HepG2 (cell line): ENCODE measurements around the gene SLC9A8. TPM values are rescaled to one million over a fixed set of nuclear protein-coding genes. Genes with fewer than 3 reads are reported as not detected.

ENCODE experiments used
- ATF1 ChIP-seq: IDR thresholded peaks from 2 replicates; pipeline ENCODE4 v1.6.1; 2016; ENCODE audit warnings: mild to moderate bottlenecking, control low read depth
- BRD4 ChIP-seq: sonication (generic); formaldehyde crosslinking; IDR thresholded peaks from 2 replicates; pipeline ENCODE4 v1.4.0; 2020; ENCODE audit warnings: missing genetic modification reagents
- EHMT2 ChIP-seq: fragments of 200-600 bp; sonication (generic); IDR thresholded peaks from 2 replicates; pipeline ENCODE4 v1.7.0; 2017; ENCODE audit warnings: antibody characterized with exemption, low read depth, low read length, borderline replicate concordance
- FOXP1 ChIP-seq, 2 experiments: fragments of 450-650 bp in 1 of 2; IDR thresholded peaks; 2 replicates each; pipeline ENCODE4 v1.6.1; 2017 to 2018; ENCODE audit warnings: antibody characterized with exemption in 1 of 2
- GATAD1 ChIP-seq: IDR thresholded peaks from 2 replicates; pipeline ENCODE4 v1.6.1; 2016; ENCODE audit warnings: missing genetic modification reagents, missing compliant biosample characterization
- HMGXB4 ChIP-seq, 2 experiments: sonication (generic) in 1 of 2; formaldehyde crosslinking in 1 of 2; IDR thresholded peaks; 2 replicates each; pipeline versions ENCODE4 v1.4.0 to v1.6.1; 2018 to 2020; ENCODE audit warnings: missing genetic modification reagents in 2 of 2, borderline replicate concordance in 1 of 2, low read depth in 1 of 2, mild to moderate bottlenecking in 1 of 2, missing biosample characterization in 1 of 2
- HOXA9 ChIP-seq: sonication (generic); formaldehyde crosslinking; IDR thresholded peaks from 2 replicates; pipeline ENCODE4 v1.8.1; 2022; ENCODE audit warnings: missing genetic modification reagents, mild to moderate bottlenecking, moderate library complexity, borderline replicate concordance
- MTF1 ChIP-seq: sonication (generic); formaldehyde crosslinking; IDR thresholded peaks from 2 replicates; pipeline ENCODE4 v1.5.0; 2020; ENCODE audit warnings: missing genetic modification reagents
- TFAP4 ChIP-seq: sonication (generic); IDR thresholded peaks from 2 replicates; pipeline ENCODE4 v1.6.1; 2016; ENCODE audit warnings: low read depth, borderline replicate concordance
- TSC22D2 ChIP-seq: sonication (generic); formaldehyde crosslinking; IDR thresholded peaks from 2 replicates; pipeline ENCODE4 v1.5.1; 2020; ENCODE audit warnings: missing genetic modification reagents, mild to moderate bottlenecking, borderline replicate concordance
- ZFX ChIP-seq: sonication (generic); formaldehyde crosslinking; IDR thresholded peaks from 2 replicates; pipeline ENCODE4 v1.4.0; 2020; ENCODE audit warnings: mild to moderate bottlenecking, low read depth, missing genetic modification reagents, moderate library complexity
- ZNF44 ChIP-seq: sonication (generic); formaldehyde crosslinking; IDR thresholded peaks from 2 replicates; pipeline ENCODE4 v1.5.1; 2020; ENCODE audit warnings: mild to moderate bottlenecking, missing genetic modification reagents
- ZNF501 ChIP-seq: sonication (generic); formaldehyde crosslinking; IDR thresholded peaks from 2 replicates; pipeline ENCODE4 v1.5.1; 2020; ENCODE audit warnings: mild to moderate bottlenecking, moderate library complexity, missing genetic modification reagents
- ZNF549 ChIP-seq: sonication (generic); formaldehyde crosslinking; IDR thresholded peaks from 2 replicates; pipeline ENCODE4 v1.5.0; 2020; ENCODE audit warnings: missing genetic modification reagents
- ZNF646 ChIP-seq: sonication (generic); formaldehyde crosslinking; IDR thresholded peaks from 2 replicates; pipeline ENCODE4 v1.9.0; 2021; ENCODE audit warnings: mild to moderate bottlenecking, missing genetic modification reagents
- ZNF770 ChIP-seq: sonication (generic); formaldehyde crosslinking; IDR thresholded peaks from 2 replicates; pipeline ENCODE4 v1.5.0; 2020; ENCODE audit warnings: mild to moderate bottlenecking, missing genetic modification reagents
- polyA plus RNA-seq, 8 experiments: library from polyadenylated mRNA; depleted of rRNA in 3 of 8; stranded (reverse) in 7 of 8; unstranded in 1 of 8; fragments of >200 nt; fragmentation: Illumina TruSeq in 4 of 8; extraction: Trizol in 4 of 8; gene quantifications; 2 replicates each; pipeline versions ENCODE4 v1.2.1 to v1.2.3, GENCODE V29; 2011 to 2016; ENCODE audit warnings: low read depth in 4 of 8, missing spikeins in 1 of 8, mixed read lengths in 1 of 8; ENCODE audit not compliant: insufficient read depth in 1 of 8
- total RNA-seq, 5 experiments: library from RNA; depleted of rRNA; stranded (reverse); fragments of >200 nt; fragmentation: Illumina TruSeq; extraction: Trizol; gene quantifications; 2 replicates each; pipeline ENCODE4 v1.2.3, GENCODE V29; 2016; ENCODE audit warnings: low read depth in 1 of 5

The SLC9A8 gene
- total and polyA plus RNA-seq, 2 of the 13 experiments (the other 11 are each of a cell fraction or from before 2014, with no cell fraction given): 4.1 to 7.4 TPM

GRCh38 chr20:49915380-49916145 is 102.9 kb downstream of the SLC9A8 start, which contains the start of gene SPATA2 (continued):
- peak; percentile 86; the same call in 1 of the 2 replicates for TF ChIP-seq ZFX
- TF ChIP-seq FOXP1 (IDR thresholded peaks at IDR 0.05): no peak
- no peak for TF ChIP-seq FOXP1 (CRISPR knock-in tag; IDR thresholded peaks at IDR 0.05)
- 0 out of 2 replicates have a peak, but pooled peaks have one; percentile 13 for TF ChIP-seq MTF1
- no peak; the same call in 1 of the 2 replicates for TF ChIP-seq ZNF770 (CRISPR knock-in tag)
- TF ChIP-seq ZNF501 (CRISPR knock-in tag): peak; percentile 99
- peak; percentile 95 for TF ChIP-seq GATAD1 (CRISPR knock-in tag)
- TF ChIP-seq ATF1: peak; percentile 99
- no peak for TF ChIP-seq ZNF646
- TF ChIP-seq HOXA9 (CRISPR knock-in tag): peak; percentile 59; the same call in 1 of the 2 replicates
- TF ChIP-seq EHMT2: peak; percentile 80; the same call in 1 of the 2 replicates
- 0 out of 2 replicates have a peak, but pooled peaks have one; percentile 54 for TF ChIP-seq TSC22D2 (CRISPR knock-in tag)
- peak in 1 of 2 experiments; percentile 70 for TF ChIP-seq HMGXB4 (CRISPR knock-in tag; IDR thresholded peaks at IDR 0.05; ENCODE audit: borderline replicate concordance in 1 of 2, low read depth in 1 of 2)
- TF ChIP-seq ZNF549 (CRISPR knock-in tag): no peak
- peak; percentile 18; the same call in 1 of the 2 replicates for TF ChIP-seq TFAP4
- peak; percentile 96; the same call in 1 of the 2 replicates for TF ChIP-seq BRD4 (CRISPR knock-in tag)
- no peak; the same call in 1 of the 2 replicates for TF ChIP-seq ZNF44 (CRISPR knock-in tag)
